MM.1S (cell line): ENCODE measurements around the gene RMND1.
"Not testable (repeated sequence)": the region's sequence is repeated elsewhere in the genome, so short reads cannot be mapped to it uniquely, and the experiment has no call there.

Source experiments
- DNase-seq: peaks from one replicate; pipeline ENCODE4 v3.0.0-alpha.2; 2015
- H2AFZ ChIP-seq: fragments of 300-600 bp; sonication (generic); 2 replicates; pipeline ENCODE4 v1.6.0; 2016; ENCODE audit warnings: antibody characterized with exemption, low read length
- H3F3A ChIP-seq: fragments of 300-600 bp; sonication (generic); 2 replicates; pipeline ENCODE4 v1.6.1; 2016; ENCODE audit warnings: mild to moderate bottlenecking, antibody characterized with exemption, low read length, moderate library complexity, mixed read lengths; ENCODE audit not compliant: insufficient read depth
- H3K27ac ChIP-seq: fragments of 300-600 bp; sonication (generic); 2 replicates; pipeline ENCODE4 v1.5.1; 2016; ENCODE audit warnings: mild to moderate bottlenecking, low read length
- H3K27me3 ChIP-seq: fragments of 300-600 bp; sonication (generic); replicated peaks from 2 replicates; pipeline ENCODE4 v1.6.0; 2016; ENCODE audit warnings: low read length; ENCODE audit not compliant: insufficient read depth
- H3K36me3 ChIP-seq: fragments of 300-600 bp; sonication (generic); replicated peaks from 2 replicates; pipeline ENCODE4 v1.6.1; 2016; ENCODE audit warnings: mild to moderate bottlenecking, low read length, mixed read lengths; ENCODE audit not compliant: insufficient read depth
- H3K4me1 ChIP-seq: fragments of 300-600 bp; sonication (generic); 2 replicates; pipeline ENCODE4 v1.6.1; 2016; ENCODE audit warnings: low read length, mixed read lengths
- H3K4me2 ChIP-seq: fragments of 300-600 bp; sonication (generic); 2 replicates; pipeline ENCODE4 v1.6.0; 2016; ENCODE audit warnings: low read depth, low read length
- H3K4me3 ChIP-seq: fragments of 300-600 bp; sonication (generic); 2 replicates; pipeline ENCODE4 v1.5.1; 2016; ENCODE audit warnings: low read length, mixed read lengths
- H3K79me2 ChIP-seq: fragments of 300-600 bp; sonication (generic); 2 replicates; pipeline ENCODE4 v1.6.1; 2016; ENCODE audit warnings: mixed run types, low read length, mixed read lengths
- H3K9ac ChIP-seq: fragments of 300-600 bp; sonication (generic); 2 replicates; pipeline ENCODE4 v1.6.1; 2016; ENCODE audit warnings: low read length, mixed read lengths
- H3K9me2 ChIP-seq: fragments of 300-600 bp; sonication (generic); replicated peaks from 2 replicates; pipeline ENCODE4 v1.6.1; 2016; ENCODE audit warnings: mild to moderate bottlenecking, low read length, mixed read lengths; ENCODE audit not compliant: insufficient read depth
- H3K9me3 ChIP-seq: fragments of 300-600 bp; sonication (generic); replicated peaks from 2 replicates; pipeline ENCODE4 v1.6.1; 2016; ENCODE audit warnings: mild to moderate bottlenecking, low read length, mixed read lengths; ENCODE audit not compliant: insufficient read depth
- H4K20me1 ChIP-seq: fragments of 300-600 bp; sonication (generic); 2 replicates; pipeline ENCODE4 v1.6.1; 2016; ENCODE audit warnings: mild to moderate bottlenecking, low read length, moderate library complexity, mixed read lengths; ENCODE audit not compliant: insufficient read depth
- CTCF ChIP-seq: fragments of 300-600 bp; sonication (generic); IDR thresholded peaks from 2 replicates; pipeline ENCODE4 v1.5.1; 2016; ENCODE audit warnings: antibody characterized with exemption, low read length, mixed read lengths
- EZH2 ChIP-seq: fragments of 300-600 bp; sonication (generic); optimal IDR thresholded peaks from 2 replicates; pipeline ENCODE3; 2017; ENCODE audit warnings: low read depth, mild to moderate bottlenecking, antibody characterized with exemption, low read length, mixed read lengths
- EZH2phosphoT487 ChIP-seq: fragments of 300-600 bp; sonication (generic); IDR thresholded peaks from 2 replicates; pipeline ENCODE4 v1.6.1; 2018; ENCODE audit warnings: antibody characterized with exemption, low read length

The RMND1 gene

GRCh38 chr6:151477726-151478125 lies 25.8 kb upstream of the RMND1 start:
- no peaks in the 10 kb centered on the region for H4K20me1 ChIP-seq
- no peaks in the 10 kb centered on the region for H3K27me3 ChIP-seq
- H3K9me2 ChIP-seq: no peaks in the 10 kb centered on the region
- no peak overlapping the region for H3K4me3 ChIP-seq
- no peak overlapping the region for H2AFZ ChIP-seq
- H3K27ac ChIP-seq: no peak overlapping the region
- H3K9me3 ChIP-seq: no peaks in the 10 kb centered on the region
- no peaks in the 10 kb centered on the region for H3F3A ChIP-seq
- no peak overlapping the region for H3K9ac ChIP-seq
- H3K79me2 ChIP-seq: no peaks in the 10 kb centered on the region
- TF ChIP-seq EZH2: no peak
- no peak for TF ChIP-seq EZH2phosphoT487
- no peak for DNase-seq
- H3K4me1 ChIP-seq: no peaks in the 10 kb centered on the region
- no peak overlapping the region for H3K4me2 ChIP-seq
- no peaks in the 10 kb centered on the region for H3K36me3 ChIP-seq

DNA sequence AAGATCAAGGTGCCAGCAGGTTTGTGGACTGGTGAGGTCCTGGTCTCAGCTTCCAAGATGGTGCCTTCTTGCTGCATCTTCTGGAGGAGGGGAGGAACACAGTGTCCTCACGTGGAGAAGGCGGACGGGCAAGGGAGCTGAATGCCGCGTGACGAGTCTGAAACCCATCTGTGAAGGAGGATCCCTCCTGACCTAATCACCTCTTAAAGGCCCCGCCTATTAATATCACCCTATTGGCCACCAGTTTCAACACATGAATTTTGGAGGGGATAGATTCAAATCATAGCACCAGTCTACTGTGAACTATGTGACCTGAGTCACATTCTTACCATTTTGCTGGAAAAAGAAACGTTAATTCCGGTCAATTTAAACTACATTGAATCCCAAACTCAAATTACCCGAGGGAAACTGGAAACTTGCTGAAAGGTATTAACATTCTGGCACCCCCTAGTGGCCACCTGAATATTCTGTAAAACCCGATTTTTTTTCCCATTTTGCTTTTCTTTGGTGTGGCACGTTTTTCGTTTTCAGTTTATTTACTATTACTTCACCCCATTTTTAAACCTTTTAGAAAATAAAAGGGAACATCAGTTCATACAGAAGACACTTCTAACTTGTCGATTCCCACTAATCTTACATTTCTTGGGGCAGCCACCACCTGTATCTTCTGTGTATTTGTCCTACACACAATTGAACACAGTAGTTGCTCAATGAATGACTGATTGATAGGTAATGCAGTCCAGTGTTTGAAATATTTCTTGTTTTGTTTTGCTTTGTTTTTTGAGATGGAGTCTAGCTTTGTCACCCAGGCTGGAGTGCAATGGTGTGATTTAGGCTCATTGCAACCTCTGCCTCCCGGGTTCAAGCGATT lies 24.0 kb upstream of the RMND1 start:
- H3K4me3 ChIP-seq: peak overlapping the region; percentile 45
- no peak overlapping the region for H3K9ac ChIP-seq
- no peaks in the 10 kb centered on the region for H3K9me2 ChIP-seq
- DNase-seq: peak; percentile 46
- peak overlapping the region; percentile 37 for H2AFZ ChIP-seq
- no peaks in the 10 kb centered on the region for H3K27me3 ChIP-seq
- H3K27ac ChIP-seq: no peak overlapping the region
- no peaks in the 10 kb centered on the region for H4K20me1 ChIP-seq
- no peaks in the 10 kb centered on the region for H3K79me2 ChIP-seq
- H3F3A ChIP-seq: no peaks in the 10 kb centered on the region
- H3K9me3 ChIP-seq: no peaks in the 10 kb centered on the region
- H3K36me3 ChIP-seq: no peaks in the 10 kb centered on the region
- peak overlapping the region; percentile 63; the same call in 1 of the 2 replicates for H3K4me2 ChIP-seq
- TF ChIP-seq CTCF: peak; percentile 51
- TF ChIP-seq EZH2phosphoT487: no peak
- no peaks in the 10 kb centered on the region for H3K4me1 ChIP-seq

DNA sequence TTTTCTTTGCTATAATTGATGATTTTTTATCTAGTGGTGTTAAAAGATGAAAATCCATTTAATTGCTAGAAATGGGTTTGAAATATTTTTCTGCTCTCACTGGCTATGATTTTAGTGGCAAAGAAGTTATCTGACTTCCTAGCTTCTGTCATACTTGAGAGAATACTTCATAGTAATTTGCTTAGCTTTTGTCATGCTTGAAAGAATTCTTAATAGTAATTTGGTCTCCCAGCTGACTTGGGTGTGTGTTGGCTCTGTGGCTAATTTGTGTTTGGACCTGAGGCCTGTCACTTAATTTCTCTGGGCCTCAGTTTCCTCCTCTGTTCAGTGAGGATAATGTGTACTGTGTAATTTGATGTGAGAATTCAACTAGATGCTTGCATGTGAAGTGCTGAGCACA lies 12.8 kb upstream of the RMND1 start:
- no peaks in the 10 kb centered on the region for H3K79me2 ChIP-seq
- H3K9me2 ChIP-seq: no peaks in the 10 kb centered on the region
- H3K9ac ChIP-seq: no peak overlapping the region
- H3K27me3 ChIP-seq: no peaks in the 10 kb centered on the region
- H3F3A ChIP-seq: no peaks in the 10 kb centered on the region
- no peaks in the 10 kb centered on the region for H3K36me3 ChIP-seq
- TF ChIP-seq CTCF (no peak), EZH2phosphoT487 (no peak), EZH2 (no peak)
- DNase-seq: no peak
- no peak overlapping the region for H3K27ac ChIP-seq
- H3K4me1 ChIP-seq: no peaks in the 10 kb centered on the region
- no peaks in the 10 kb centered on the region for H4K20me1 ChIP-seq
- no peak overlapping the region for H3K4me3 ChIP-seq
- H3K9me3 ChIP-seq: no peaks in the 10 kb centered on the region
- no peak overlapping the region for H2AFZ ChIP-seq
- no peak overlapping the region for H3K4me2 ChIP-seq

- no peaks in the 10 kb centered on the region for H3K36me3 ChIP-seq
- no peaks in the 10 kb centered on the region for H3K27me3 ChIP-seq
- H4K20me1 ChIP-seq: no peaks in the 10 kb centered on the region
- no peak overlapping the region for H3K9ac ChIP-seq
- TF ChIP-seq EZH2phosphoT487 (no peak), EZH2 (no peak), CTCF (no peak)
- no peak overlapping the region for H2AFZ ChIP-seq
- no peak overlapping the region for H3K4me3 ChIP-seq
- H3K9me3 ChIP-seq: no peaks in the 10 kb centered on the region
- H3K4me1 ChIP-seq: no peaks in the 10 kb centered on the region
- H3K9me2 ChIP-seq: no peaks in the 10 kb centered on the region
- DNase-seq: no peak
- H3F3A ChIP-seq: no peaks in the 10 kb centered on the region
- no peak overlapping the region for H3K27ac ChIP-seq
- H3K4me2 ChIP-seq: no peak overlapping the region
- no peaks in the 10 kb centered on the region for H3K79me2 ChIP-seq
Observed at GRCh38 chr6:151461673-151462072, 9.7 kb upstream of the RMND1 start.

GRCh38 chr6:151455751-151456398 lies 3.9 kb upstream of the RMND1 start:
- H4K20me1 ChIP-seq, H3F3A ChIP-seq, H3K9me2 ChIP-seq, H3K4me3 ChIP-seq, H2AFZ ChIP-seq, DNase-seq, H3K9ac ChIP-seq, H3K4me2 ChIP-seq, H3K9me3 ChIP-seq, H3K36me3 ChIP-seq, H3K4me1 ChIP-seq, H3K27me3 ChIP-seq, H3K27ac ChIP-seq: not testable (repeated sequence)
- H3K79me2 ChIP-seq: peaks cover 27% of the 10 kb centered on the region
